ENCODE results near the gene DNAJC27. TPM values are rescaled to one million over a fixed set of nuclear protein-coding genes. Genes with fewer than 3 reads are reported as not detected.
"Not testable (repeated sequence)": the region's sequence is repeated elsewhere in the genome, so short reads cannot be mapped to it uniquely, and the experiment has no call there.

DNAJC27 gene
- total RNA-seq, 4 donors from 2014 or later, result 4.0 to 7.6 (median 5.7) TPM

DNA sequence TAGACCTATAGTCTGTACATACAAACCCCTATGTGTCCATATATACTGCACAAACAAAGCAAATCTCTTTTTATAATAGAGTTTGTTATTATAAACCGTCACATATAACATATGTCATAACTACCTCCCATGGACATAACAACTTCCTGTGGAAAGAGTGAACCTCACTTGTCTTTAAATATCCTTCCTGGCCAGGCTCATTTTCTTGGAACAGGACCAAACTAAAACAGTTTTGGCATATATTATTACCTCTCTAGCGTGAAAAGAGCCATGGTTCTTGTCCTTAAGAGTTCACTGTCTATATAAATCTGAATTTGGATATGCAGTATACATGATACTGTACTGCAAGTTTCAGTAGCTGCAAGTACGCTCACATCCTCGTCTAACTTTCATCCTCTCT is 28.3 kb upstream of the DNAJC27 start:
- in situ Hi-C loops (cut with MboI; ENCODE audit: low pct_ligation_motif_present in 1 of 4, low pct_unique_long_range_greater_than_20kb in 1 of 4, low sequenced_read_pairs in 3 of 4), result no loop called here
- Histone ChIP-seq H3K9me3 (no peaks in the 10 kb centered on the region), H3K27ac (no peak overlapping the region), H3K4me3 (no peak overlapping the region), H3K36me3 (no peaks in the 10 kb centered on the region), H3K4me1 (peaks cover 0 to 4% (median 2%) of the 10 kb centered on the region in 4 donors), H3K27me3 (no peaks in the 10 kb centered on the region)
- intact Hi-C loops (cut with DNase I; ENCODE audit: low total_unique reads), result no loop called here
- DNase-seq, result no peak
- TF ChIP-seq, protein P1, sequence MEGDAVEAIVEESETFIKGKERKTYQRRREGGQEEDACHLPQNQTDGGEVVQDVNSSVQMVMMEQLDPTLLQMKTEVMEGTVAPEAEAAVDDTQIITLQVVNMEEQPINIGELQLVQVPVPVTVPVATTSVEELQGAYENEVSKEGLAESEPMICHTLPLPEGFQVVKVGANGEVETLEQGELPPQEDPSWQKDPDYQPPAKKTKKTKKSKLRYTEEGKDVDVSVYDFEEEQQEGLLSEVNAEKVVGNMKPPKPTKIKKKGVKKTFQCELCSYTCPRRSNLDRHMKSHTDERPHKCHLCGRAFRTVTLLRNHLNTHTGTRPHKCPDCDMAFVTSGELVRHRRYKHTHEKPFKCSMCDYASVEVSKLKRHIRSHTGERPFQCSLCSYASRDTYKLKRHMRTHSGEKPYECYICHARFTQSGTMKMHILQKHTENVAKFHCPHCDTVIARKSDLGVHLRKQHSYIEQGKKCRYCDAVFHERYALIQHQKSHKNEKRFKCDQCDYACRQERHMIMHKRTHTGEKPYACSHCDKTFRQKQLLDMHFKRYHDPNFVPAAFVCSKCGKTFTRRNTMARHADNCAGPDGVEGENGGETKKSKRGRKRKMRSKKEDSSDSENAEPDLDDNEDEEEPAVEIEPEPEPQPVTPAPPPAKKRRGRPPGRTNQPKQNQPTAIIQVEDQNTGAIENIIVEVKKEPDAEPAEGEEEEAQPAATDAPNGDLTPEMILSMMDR (IDR thresholded peaks at IDR 0.05), result no peak
- TF ChIP-seq EP300 (IDR thresholded peaks at IDR 0.05; ENCODE audit: low read depth) (no peak), POLR2AphosphoS5 (IDR thresholded peaks at IDR 0.05) (no peak), POLR2A (IDR thresholded peaks at IDR 0.05) (no peak)
- 32 to 34% methylated on average over 4 of the region's 4 CpGs for WGBS, 2 donors (ENCODE audit: low coverage in 1 of 2)

DNA sequence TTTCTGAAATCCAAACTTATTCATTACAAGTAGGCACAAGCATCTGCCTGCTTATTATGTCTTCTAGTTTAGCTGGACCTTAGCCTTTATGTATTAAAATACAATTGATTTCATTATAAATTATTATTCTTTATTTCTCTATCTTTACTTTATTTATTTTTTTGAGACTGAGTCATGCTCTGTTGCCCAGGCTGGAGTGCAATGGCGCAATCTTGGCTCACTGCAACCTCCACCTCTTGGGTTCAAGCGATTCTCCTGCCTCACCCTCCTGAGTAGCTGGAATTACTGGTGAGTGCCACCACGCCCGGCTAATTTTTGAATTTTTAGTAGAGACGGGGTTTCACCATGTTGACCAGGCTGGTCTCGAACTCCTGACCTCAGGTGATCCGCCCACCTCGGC is 27.3 kb upstream of the DNAJC27 start:
- DNase-seq; H3K27ac ChIP-seq; H3K4me3 ChIP-seq; H3K9me3 ChIP-seq; intact Hi-C loops (cut with DNase I; ENCODE audit: low total_unique reads); in situ Hi-C loops (cut with MboI; ENCODE audit: low pct_ligation_motif_present in 1 of 4, low pct_unique_long_range_greater_than_20kb in 1 of 4, low sequenced_read_pairs in 3 of 4); H3K27me3 ChIP-seq; H3K36me3 ChIP-seq: not testable (repeated sequence)
- whole genome bisulfite sequencing, 2 donors (ENCODE audit: low coverage in 1 of 2), result 79 to 83% methylated on average over 7 to 8 of the region's 8 CpGs
- H3K4me1 ChIP-seq, result peaks cover 0 to 12% (median 4%) of the 10 kb centered on the region in 4 donors

DNA sequence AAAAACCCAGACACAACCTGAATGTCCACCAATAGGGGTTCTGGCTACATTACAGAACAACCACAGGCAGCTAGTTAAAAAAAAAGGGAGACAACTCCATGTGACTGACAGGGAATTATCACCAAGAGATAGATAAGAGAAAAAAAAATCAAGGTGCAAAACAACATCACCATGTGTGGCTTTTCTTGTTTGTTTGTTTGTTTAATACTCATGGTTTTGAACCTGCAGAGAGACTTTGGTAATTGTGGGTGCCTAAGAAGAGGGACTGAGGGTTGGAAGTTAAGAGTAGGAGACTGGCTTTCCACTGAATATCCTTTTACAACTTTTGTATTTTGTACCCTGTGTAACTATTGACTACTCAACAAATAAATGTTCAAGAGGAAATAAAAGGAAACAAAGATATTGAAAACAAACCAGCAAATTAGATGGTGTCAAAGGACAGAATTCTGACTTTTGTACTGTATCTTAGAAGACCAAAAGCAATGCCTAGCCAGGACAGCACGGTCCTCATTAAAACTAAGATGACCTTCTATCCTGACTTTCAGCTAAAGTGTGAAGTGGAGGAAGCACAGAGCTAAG is 22.5 kb upstream of the DNAJC27 start:
- 43 to 50% methylated on average over 1 of the region's 1 CpG for WGBS, 2 donors (ENCODE audit: low coverage in 1 of 2)
- Histone ChIP-seq H3K4me1 (peaks cover 0 to 22% (median 6%) of the 10 kb centered on the region in 4 donors), H3K27me3 (no peaks in the 10 kb centered on the region), H3K9me3 (no peaks in the 10 kb centered on the region), H3K27ac (peak overlapping the region; percentile 17 to 58 (median 32)), H3K36me3 (no peaks in the 10 kb centered on the region), H3K4me3 (no peak overlapping the region)
- intact Hi-C loops (cut with DNase I; ENCODE audit: low total_unique reads), result no loop called here
- in situ Hi-C loops (cut with MboI; ENCODE audit: low pct_ligation_motif_present in 1 of 4, low pct_unique_long_range_greater_than_20kb in 1 of 4, low sequenced_read_pairs in 3 of 4), result no loop called here
- TF ChIP-seq, protein P1 (IDR thresholded peaks at IDR 0.05), result no peak
- TF ChIP-seq POLR2AphosphoS5 (IDR thresholded peaks at IDR 0.05) (no peak), EP300 (IDR thresholded peaks at IDR 0.05; ENCODE audit: low read depth) (no peak), POLR2A (IDR thresholded peaks at IDR 0.05) (no peak)
- no peak for DNase-seq

DNA sequence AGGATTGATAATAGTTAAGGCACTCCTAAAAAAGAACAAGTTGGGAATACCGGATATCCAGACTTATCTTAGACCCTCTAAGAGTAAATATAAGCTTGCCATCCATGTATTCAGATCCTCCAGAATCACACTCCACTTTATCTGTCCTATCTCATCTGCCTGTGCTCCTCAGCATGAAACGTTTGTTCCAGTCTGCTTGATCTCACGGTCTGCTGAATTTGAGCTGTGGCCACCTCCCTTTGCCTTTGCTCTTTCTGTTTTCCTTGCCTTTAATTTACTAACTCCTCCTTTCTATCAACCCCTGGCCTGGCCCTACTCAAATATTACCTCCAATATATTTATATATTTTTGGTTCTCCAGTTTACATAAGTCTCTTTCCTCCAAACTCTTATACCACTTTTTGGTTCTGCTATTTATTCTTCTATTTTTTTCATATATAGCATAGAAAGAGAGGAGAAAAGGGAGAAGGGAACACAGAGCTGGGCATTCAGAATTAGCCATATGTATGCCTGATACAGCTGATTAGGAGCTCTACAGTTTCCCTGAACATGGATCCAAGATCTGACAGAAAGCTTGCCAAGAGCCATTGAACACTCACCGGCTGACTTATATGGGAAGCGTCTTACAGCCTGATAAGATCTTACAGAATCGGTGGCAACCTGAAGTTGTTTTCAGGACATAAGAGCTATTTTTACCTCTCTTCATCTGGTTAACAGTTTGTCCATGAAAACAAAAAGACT is 21.8 kb upstream of the DNAJC27 start:
- TF ChIP-seq EP300 (IDR thresholded peaks at IDR 0.05; ENCODE audit: low read depth), result no peak
- TF ChIP-seq POLR2AphosphoS5 (IDR thresholded peaks at IDR 0.05), result no peak
- TF ChIP-seq, protein P1 (IDR thresholded peaks at IDR 0.05), result no peak
- TF ChIP-seq POLR2A (IDR thresholded peaks at IDR 0.05), result no peak
- WGBS, 2 donors (ENCODE audit: low coverage in 1 of 2), result 24 to 40% methylated on average over 4 to 6 of the region's 6 CpGs
- intact Hi-C loops (cut with DNase I; ENCODE audit: low total_unique reads), result no loop called here

More for the DNA sequence above, 21.8 kb upstream of the DNAJC27 start:
- H3K9me3 ChIP-seq, result no peaks in the 10 kb centered on the region
- in situ Hi-C loops (cut with MboI; ENCODE audit: low pct_ligation_motif_present in 1 of 4, low pct_unique_long_range_greater_than_20kb in 1 of 4, low sequenced_read_pairs in 3 of 4), result no loop called here
- no peaks in the 10 kb centered on the region for H3K27me3 ChIP-seq
- no peak for DNase-seq
- no peak overlapping the region for H3K4me3 ChIP-seq
- H3K36me3 ChIP-seq, result no peaks in the 10 kb centered on the region
- peak overlapping the region; percentile 17 to 58 (median 32) for H3K27ac ChIP-seq
- peaks cover 0 to 22% (median 6%) of the 10 kb centered on the region in 4 donors for H3K4me1 ChIP-seq

Measured in transverse colon (tissue), 4 donors.